CD14-positive monocyte (primary cell): ENCODE measurements around the gene FERD3L. TPM values are rescaled to one million over a fixed set of nuclear protein-coding genes. Genes with fewer than 3 reads are reported as not detected.

Source experiments
- DNase-seq, 3 donors: peaks; one replicate each; pipeline ENCODE4 v3.0.0-alpha.2; 2011 to 2022
- H2AFZ ChIP-seq: 2 replicates; pipeline ENCODE4 v1.6.0; 2012; ENCODE audit warnings: mild to moderate bottlenecking, low read depth, low read length, inconsistent platforms; ENCODE audit not compliant: insufficient read depth, poor library complexity, severe bottlenecking
- H3K27ac ChIP-seq, 2 donors: 1 replicate in 1 of 2; 2 replicates in 1 of 2; pipeline ENCODE4 v1.5.1; 2012 to 2013; ENCODE audit warnings: low read length in 2 of 2, control low read depth in 1 of 2, inconsistent platforms in 1 of 2, low read depth in 1 of 2, mild to moderate bottlenecking in 1 of 2
- H3K27me3 ChIP-seq, 2 donors: one replicate each; pipeline versions ENCODE4 v1.6.0 to v1.6.1; 2011 to 2013; ENCODE audit warnings: low read length in 2 of 2; ENCODE audit not compliant: control insufficient read depth in 2 of 2, insufficient read depth in 2 of 2
- H3K36me3 ChIP-seq, 2 donors: replicated peaks in 1 of 2; 1 replicate in 1 of 2; 2 replicates in 1 of 2; pipeline versions ENCODE4 v1.5.1 to v1.6.1; 2012 to 2013; ENCODE audit warnings: low read length in 2 of 2, control low read depth in 1 of 2, inconsistent platforms in 1 of 2, mild to moderate bottlenecking in 1 of 2; ENCODE audit not compliant: insufficient read depth in 2 of 2, control insufficient read depth in 1 of 2
- H3K4me1 ChIP-seq, 2 donors: 1 replicate in 1 of 2; 2 replicates in 1 of 2; pipeline versions ENCODE4 v1.5.1 to v1.6.1; 2012 to 2013; ENCODE audit warnings: low read length in 2 of 2, control low read depth in 1 of 2, inconsistent platforms in 1 of 2, mild to moderate bottlenecking in 1 of 2, moderate library complexity in 1 of 2; ENCODE audit not compliant: insufficient read depth in 2 of 2, control insufficient read depth in 1 of 2
- H3K4me2 ChIP-seq: replicated peaks from 2 replicates; pipeline ENCODE3; 2012; ENCODE audit warnings: low read length, moderate library complexity, mild to moderate bottlenecking; ENCODE audit not compliant: poor library complexity, severe bottlenecking; ENCODE audit errors: extremely low read depth
- H3K4me3 ChIP-seq, 3 experiments: fragments of 200-600 bp in 1 of 3; sonication (generic) in 1 of 3; replicated peaks in 1 of 3; 1 replicate in 2 of 3; 2 replicates in 1 of 3; pipeline ENCODE4 v1.5.1; 2011 to 2013; ENCODE audit warnings: low read length in 3 of 3, mild to moderate bottlenecking in 3 of 3, control low read depth in 2 of 3, low read depth in 2 of 3, inconsistent platforms in 1 of 3, moderate library complexity in 1 of 3
- H3K79me2 ChIP-seq: 2 replicates; pipeline ENCODE4 v1.6.0; 2012; ENCODE audit warnings: mild to moderate bottlenecking, control low read depth, inconsistent platforms, low read length, moderate library complexity; ENCODE audit not compliant: insufficient read depth
- H3K9ac ChIP-seq: 2 replicates; pipeline ENCODE4 v1.6.0; 2017; ENCODE audit warnings: low read length, mild to moderate bottlenecking; ENCODE audit not compliant: insufficient read depth, poor library complexity, severe bottlenecking
- H3K9me3 ChIP-seq, 2 donors: replicated peaks in 1 of 2; 1 replicate in 1 of 2; 2 replicates in 1 of 2; pipeline versions ENCODE4 v1.5.1 to v1.6.1; 2012 to 2013; ENCODE audit warnings: low read length in 2 of 2, control low read depth in 1 of 2; ENCODE audit not compliant: control insufficient read depth in 1 of 2, insufficient read depth in 1 of 2
- H4K20me1 ChIP-seq: 2 replicates; pipeline ENCODE4 v1.6.0; 2012; ENCODE audit warnings: mild to moderate bottlenecking, low read length, control low read depth, moderate library complexity; ENCODE audit not compliant: insufficient read depth
- H3K27ac Mint-ChIP-seq, 7 donors: one replicate each; pipeline ENCODE4 v1.8.0; 2020; ENCODE audit warnings: mild to moderate bottlenecking in 7 of 7, mixed read lengths in 7 of 7, moderate library complexity in 6 of 7, inconsistent platforms in 2 of 7
- H3K27me3 Mint-ChIP-seq, 3 donors: one replicate each; pipeline ENCODE4 v1.8.0; 2021 to 2022; ENCODE audit warnings: low read depth in 3 of 3, mild to moderate bottlenecking in 3 of 3, mixed read lengths in 3 of 3, moderate library complexity in 3 of 3, inconsistent platforms in 1 of 3
- H3K36me3 Mint-ChIP-seq, 2 donors: one replicate each; pipeline ENCODE4 v1.8.0; 2020; ENCODE audit warnings: mixed read lengths in 2 of 2, inconsistent platforms in 1 of 2, mild to moderate bottlenecking in 1 of 2
- H3K4me1 Mint-ChIP-seq: one replicate; pipeline ENCODE4 v1.8.0; 2020; ENCODE audit warnings: mild to moderate bottlenecking, mixed read lengths
- H3K4me3 Mint-ChIP-seq, 2 donors: one replicate each; pipeline ENCODE4 v1.8.0; 2020; ENCODE audit warnings: mild to moderate bottlenecking in 2 of 2, mixed read lengths in 2 of 2, moderate library complexity in 1 of 2
- H3K9me3 Mint-ChIP-seq, 7 donors: one replicate each; pipeline ENCODE4 v1.8.0; 2020 to 2022; ENCODE audit warnings: mixed read lengths in 7 of 7, mild to moderate bottlenecking in 6 of 7, moderate library complexity in 6 of 7, inconsistent platforms in 2 of 7
- WGBS: methylation state at CpG from one replicate; pipeline ENCODE4 v1.1.5; 2013; ENCODE audit warnings: missing lambda C conversion rate; ENCODE audit not compliant: insufficient coverage; 5-methylcytosine and 5-hydroxymethylcytosine counted together
- intact Hi-C, 2 donors: fragments of 100-400 bp; cut with micrococcal nuclease; formaldehyde crosslinking; loops; one replicate each; pipeline versions ENCODE4 v1.15.0 to v1.15.1; 2023
- polyA plus RNA-seq, 3 donors: library from polyadenylated mRNA; depleted of rRNA in 1 of 3; unstranded in 2 of 3; stranded (reverse) in 1 of 3; fragments of 300-500 nt in 2 of 3; fragments of >200 nt in 1 of 3; fragmentation: Illumina TruSeq in 2 of 3; gene quantifications; 1 replicate in 2 of 3; 2 replicates in 1 of 3; pipeline ENCODE4 v1.2.3, GENCODE V29; 2012 to 2021
- TF ChIP-seq, protein P1 (sequence below): fragments of 200-600 bp; IDR thresholded peaks from one replicate; pipeline ENCODE4 v1.8.0; 2022; ENCODE audit warnings: antibody characterized with exemption, mild to moderate bottlenecking

FERD3L gene
- polyA plus RNA-seq, 3 donors = not detected

DNA sequence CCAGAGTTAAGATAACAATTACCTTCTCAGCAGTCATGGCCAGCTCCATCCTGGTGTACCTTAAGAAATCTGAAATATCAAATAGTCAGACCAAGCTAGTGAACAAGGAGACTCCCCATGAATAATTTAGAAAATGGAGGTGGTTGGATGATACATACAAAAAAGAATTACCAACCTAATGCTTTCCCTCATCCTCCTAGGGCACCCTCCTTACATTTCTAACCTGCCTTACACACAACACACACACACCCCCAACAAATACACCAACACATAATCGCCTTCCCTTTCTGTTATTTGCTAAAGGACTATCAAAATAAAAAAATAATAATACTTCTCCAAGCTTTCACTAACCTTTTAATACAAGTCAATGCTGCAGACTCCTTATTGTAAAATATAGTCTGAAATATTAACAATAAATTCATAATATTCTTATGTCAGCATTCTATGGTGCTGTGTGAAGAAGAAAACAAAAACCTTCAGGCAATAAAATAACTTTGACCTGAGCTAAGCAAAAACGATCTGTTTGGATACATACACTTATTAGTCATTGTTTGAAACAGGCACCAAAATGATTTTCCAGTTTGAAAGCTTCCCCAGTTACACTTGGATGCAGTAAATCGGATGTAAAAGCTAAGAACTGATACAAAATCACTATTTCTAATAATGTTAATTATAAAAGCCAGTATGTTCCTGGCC, 31.2 kb downstream of the FERD3L start:
- H3K4me3 Mint-ChIP-seq = peak overlapping the region in 1 of 2 donors; percentile 19
- peaks cover 3 to 4% of the 10 kb centered on the region in 2 donors for H3K36me3 Mint-ChIP-seq
- Histone ChIP-seq H3K4me1 (peaks cover 20 to 33% of the 10 kb centered on the region in 2 donors), H4K20me1 (no peaks in the 10 kb centered on the region), H2AFZ (no peak overlapping the region), H3K27ac (no peak overlapping the region), H3K79me2 (no peaks in the 10 kb centered on the region), H3K36me3 (no peaks in the 10 kb centered on the region), H3K4me2 (no peak overlapping the region), H3K9me3 (peaks cover 8 to 57% of the 10 kb centered on the region in 2 donors), H3K9ac (no peak overlapping the region), H3K4me3 (no peak overlapping the region), H3K27me3 (peaks cover 92 to 95% of the 10 kb centered on the region in 2 donors)
- H3K27ac Mint-ChIP-seq = no peak overlapping the region
- peaks cover 0 to 35% (median 18%) of the 10 kb centered on the region in 7 donors for H3K9me3 Mint-ChIP-seq
- TF ChIP-seq, protein P1, sequence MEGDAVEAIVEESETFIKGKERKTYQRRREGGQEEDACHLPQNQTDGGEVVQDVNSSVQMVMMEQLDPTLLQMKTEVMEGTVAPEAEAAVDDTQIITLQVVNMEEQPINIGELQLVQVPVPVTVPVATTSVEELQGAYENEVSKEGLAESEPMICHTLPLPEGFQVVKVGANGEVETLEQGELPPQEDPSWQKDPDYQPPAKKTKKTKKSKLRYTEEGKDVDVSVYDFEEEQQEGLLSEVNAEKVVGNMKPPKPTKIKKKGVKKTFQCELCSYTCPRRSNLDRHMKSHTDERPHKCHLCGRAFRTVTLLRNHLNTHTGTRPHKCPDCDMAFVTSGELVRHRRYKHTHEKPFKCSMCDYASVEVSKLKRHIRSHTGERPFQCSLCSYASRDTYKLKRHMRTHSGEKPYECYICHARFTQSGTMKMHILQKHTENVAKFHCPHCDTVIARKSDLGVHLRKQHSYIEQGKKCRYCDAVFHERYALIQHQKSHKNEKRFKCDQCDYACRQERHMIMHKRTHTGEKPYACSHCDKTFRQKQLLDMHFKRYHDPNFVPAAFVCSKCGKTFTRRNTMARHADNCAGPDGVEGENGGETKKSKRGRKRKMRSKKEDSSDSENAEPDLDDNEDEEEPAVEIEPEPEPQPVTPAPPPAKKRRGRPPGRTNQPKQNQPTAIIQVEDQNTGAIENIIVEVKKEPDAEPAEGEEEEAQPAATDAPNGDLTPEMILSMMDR = no peak
- intact Hi-C loops = no loop called here
- H3K4me1 Mint-ChIP-seq = peaks cover 36% of the 10 kb centered on the region
- no CpG with 5 or more reads among the region's 3 CpGs for WGBS
- no peak for DNase-seq
- H3K27me3 Mint-ChIP-seq = peaks cover 90 to 96% (median 92%) of the 10 kb centered on the region in 3 donors

DNA sequence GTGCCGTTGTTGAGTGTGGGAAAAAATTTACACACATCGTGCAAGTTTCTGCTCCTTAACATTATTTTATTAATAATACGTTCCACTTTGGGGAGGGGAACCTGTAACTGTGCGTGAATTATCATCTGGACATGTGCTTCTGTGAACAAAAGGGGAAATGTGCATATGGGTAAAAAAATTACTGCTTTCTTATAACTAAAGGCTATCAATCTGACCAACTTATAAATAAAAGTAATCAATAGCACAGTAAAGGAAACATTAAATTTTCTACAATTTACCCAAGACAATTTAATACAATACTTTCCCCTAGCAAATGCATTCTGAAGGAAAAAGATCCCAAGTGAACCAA, 32.2 kb downstream of the FERD3L start:
- H3K4me2 ChIP-seq = no peak overlapping the region
- H3K9me3 ChIP-seq = peaks cover 13 to 57% of the 10 kb centered on the region in 2 donors
- intact Hi-C loops = no loop called here
- no peaks in the 10 kb centered on the region for H4K20me1 ChIP-seq
- Mint-ChIP-seq H3K4me1 (peaks cover 38% of the 10 kb centered on the region), H3K27ac (no peak overlapping the region), H3K4me3 (peak overlapping the region in 1 of 2 donors; percentile 21), H3K36me3 (peaks cover 4 to 10% of the 10 kb centered on the region in 2 donors), H3K27me3 (peaks cover 90 to 96% (median 92%) of the 10 kb centered on the region in 3 donors), H3K9me3 (peaks cover 0 to 36% (median 24%) of the 10 kb centered on the region in 7 donors)
- no peak for DNase-seq
- H3K4me3 ChIP-seq = no peak overlapping the region
- no CpG with 5 or more reads among the region's 4 CpGs for WGBS
- H3K27ac ChIP-seq = no peak overlapping the region
- TF ChIP-seq, protein P1 = no peak
- no peak overlapping the region for H3K9ac ChIP-seq
- no peaks in the 10 kb centered on the region for H3K79me2 ChIP-seq
- H2AFZ ChIP-seq = no peak overlapping the region
- H3K27me3 ChIP-seq = peaks cover 93 to 95% of the 10 kb centered on the region in 2 donors
- H3K4me1 ChIP-seq = peaks cover 24 to 26% of the 10 kb centered on the region in 2 donors
- no peaks in the 10 kb centered on the region for H3K36me3 ChIP-seq
